ENCODE measurements around the gene PKN1.
"Not testable (repeated sequence)": the region's sequence is repeated elsewhere in the genome, so short reads cannot be mapped to it uniquely, and the experiment has no call there.

- not testable (repeated sequence) for TF ChIP-seq CTCF (IDR thresholded peaks at IDR 0.05; ENCODE audit: low read depth, low read length); EZH2phosphoT487 (IDR thresholded peaks at IDR 0.05; ENCODE audit: low read depth)
Observed at GRCh38 chr19:14396730-14397129, 36.4 kb upstream of the PKN1 start.
